Vagina (tissue), 2 donors: ENCODE measurements around the gene ANXA6. TPM values are rescaled to one million over a fixed set of nuclear protein-coding genes. Genes with fewer than 3 reads are reported as not detected.

Experiments
- DNase-seq, 2 donors: peaks; one replicate each; pipeline ENCODE4 v3.0.0-alpha.2; 2017; ENCODE audit errors: extremely low spot score in 2 of 2
- H3K27ac ChIP-seq: fragments of 200-600 bp; sonication (generic); one replicate; pipeline ENCODE4 v1.5.1; 2019
- H3K27me3 ChIP-seq: fragments of 200-600 bp; sonication (generic); one replicate; pipeline ENCODE4 v1.5.1; 2019
- H3K36me3 ChIP-seq, 2 donors: fragments of 200-600 bp; sonication (generic); one replicate each; pipeline ENCODE4 v1.5.1; 2017 to 2019
- H3K4me1 ChIP-seq: fragments of 200-600 bp; sonication (generic); one replicate; pipeline ENCODE4 v1.5.1; 2019
- H3K4me3 ChIP-seq, 2 donors: fragments of 200-600 bp; sonication (generic); 1 replicate in 1 of 2; 2 replicates in 1 of 2; pipeline ENCODE4 v1.5.1; 2016 to 2019
- H3K9me3 ChIP-seq: fragments of 200-600 bp; sonication (generic); one replicate; pipeline ENCODE4 v1.5.1; 2019
- POLR2A ChIP-seq, 2 donors: fragments of 450-650 bp; IDR thresholded peaks; one replicate each; pipeline ENCODE4 v1.6.1; 2017; ENCODE audit warnings: antibody characterized with exemption in 2 of 2, mild to moderate bottlenecking in 2 of 2, moderate library complexity in 2 of 2
- POLR2AphosphoS5 ChIP-seq, 2 donors: sonication (generic); formaldehyde crosslinking; IDR thresholded peaks; one replicate each; pipeline ENCODE4 v1.9.0; 2017; ENCODE audit warnings: antibody characterized with exemption in 2 of 2, mild to moderate bottlenecking in 2 of 2, low read depth in 1 of 2; ENCODE audit not compliant: insufficient read depth in 1 of 2
- intact Hi-C: fragments of 100-400 bp; cut with DNase I; formaldehyde crosslinking; loops from one replicate; pipeline ENCODE4 v1.15.1; 2023
- total RNA-seq: library from RNA; depleted of rRNA; stranded (reverse); fragments of >200 nt; gene quantifications from one replicate; pipeline ENCODE4 v1.2.3, GENCODE V29; 2016
- TF ChIP-seq, protein P1 (sequence below), 3 experiments: fragments of 450-650 bp in 2 of 3; fragments of 200-600 bp in 1 of 3; sonication (generic) in 1 of 3; IDR thresholded peaks; one replicate each; pipeline ENCODE4 v1.5.1; 2017 to 2019; ENCODE audit warnings: antibody characterized with exemption in 3 of 3, mild to moderate bottlenecking in 2 of 3, moderate library complexity in 2 of 3

The ANXA6 gene
- total RNA-seq, 1 donor from 2014 or later: 190 TPM

DNA sequence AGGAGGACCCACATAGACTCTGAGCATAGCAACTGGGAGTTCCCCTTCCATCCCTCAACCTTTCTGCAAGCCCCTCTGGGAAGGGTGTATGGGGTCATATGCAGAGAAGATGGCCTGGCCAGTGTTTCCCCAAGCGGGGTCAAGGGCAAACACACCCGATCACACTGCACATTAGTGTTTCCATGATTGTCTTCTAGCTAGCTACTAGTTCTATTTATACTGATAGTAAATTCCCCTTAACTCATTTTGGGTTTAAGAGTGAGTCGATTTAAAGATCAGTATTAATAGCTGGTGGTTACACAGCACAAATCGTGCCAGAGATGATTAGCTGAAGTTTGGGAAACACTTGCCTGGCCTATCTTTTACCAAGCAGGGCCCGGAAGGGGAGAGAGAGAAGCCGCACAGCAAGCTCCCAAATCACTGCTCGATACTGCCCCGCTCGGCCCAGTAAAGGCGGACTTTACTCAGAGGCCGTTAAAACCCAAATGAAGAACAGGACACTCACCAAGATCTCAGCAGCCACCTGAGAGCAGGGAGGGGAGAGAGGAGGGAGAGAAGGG lies 47.4 kb downstream of the ANXA6 start:
- Histone ChIP-seq H3K27ac (no peak overlapping the region), H3K4me1 (peaks cover 20% of the 10 kb centered on the region), H3K36me3 (peaks cover 0 to 16% of the 10 kb centered on the region in 2 donors), H3K4me3 (no peak overlapping the region), H3K27me3 (no peaks in the 10 kb centered on the region), H3K9me3 (no peaks in the 10 kb centered on the region)
- TF ChIP-seq POLR2AphosphoS5 (IDR thresholded peaks at IDR 0.05; ENCODE audit: insufficient read depth in 1 of 2, low read depth in 1 of 2): no peak
- no peak for TF ChIP-seq POLR2A (IDR thresholded peaks at IDR 0.05)
- TF ChIP-seq, protein P1, sequence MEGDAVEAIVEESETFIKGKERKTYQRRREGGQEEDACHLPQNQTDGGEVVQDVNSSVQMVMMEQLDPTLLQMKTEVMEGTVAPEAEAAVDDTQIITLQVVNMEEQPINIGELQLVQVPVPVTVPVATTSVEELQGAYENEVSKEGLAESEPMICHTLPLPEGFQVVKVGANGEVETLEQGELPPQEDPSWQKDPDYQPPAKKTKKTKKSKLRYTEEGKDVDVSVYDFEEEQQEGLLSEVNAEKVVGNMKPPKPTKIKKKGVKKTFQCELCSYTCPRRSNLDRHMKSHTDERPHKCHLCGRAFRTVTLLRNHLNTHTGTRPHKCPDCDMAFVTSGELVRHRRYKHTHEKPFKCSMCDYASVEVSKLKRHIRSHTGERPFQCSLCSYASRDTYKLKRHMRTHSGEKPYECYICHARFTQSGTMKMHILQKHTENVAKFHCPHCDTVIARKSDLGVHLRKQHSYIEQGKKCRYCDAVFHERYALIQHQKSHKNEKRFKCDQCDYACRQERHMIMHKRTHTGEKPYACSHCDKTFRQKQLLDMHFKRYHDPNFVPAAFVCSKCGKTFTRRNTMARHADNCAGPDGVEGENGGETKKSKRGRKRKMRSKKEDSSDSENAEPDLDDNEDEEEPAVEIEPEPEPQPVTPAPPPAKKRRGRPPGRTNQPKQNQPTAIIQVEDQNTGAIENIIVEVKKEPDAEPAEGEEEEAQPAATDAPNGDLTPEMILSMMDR (IDR thresholded peaks at IDR 0.05): no peak
- intact Hi-C loops: no loop called here
- DNase-seq: no peak

- peaks cover 0 to 12% of the 10 kb centered on the region in 2 donors for H3K36me3 ChIP-seq
- H3K4me1 ChIP-seq: peaks cover 30% of the 10 kb centered on the region
- peak overlapping the region; percentile 64 for H3K27ac ChIP-seq
These were observed 49.0 kb downstream of the ANXA6 start for GRCh38 chr5:151108566-151108965.

DNA sequence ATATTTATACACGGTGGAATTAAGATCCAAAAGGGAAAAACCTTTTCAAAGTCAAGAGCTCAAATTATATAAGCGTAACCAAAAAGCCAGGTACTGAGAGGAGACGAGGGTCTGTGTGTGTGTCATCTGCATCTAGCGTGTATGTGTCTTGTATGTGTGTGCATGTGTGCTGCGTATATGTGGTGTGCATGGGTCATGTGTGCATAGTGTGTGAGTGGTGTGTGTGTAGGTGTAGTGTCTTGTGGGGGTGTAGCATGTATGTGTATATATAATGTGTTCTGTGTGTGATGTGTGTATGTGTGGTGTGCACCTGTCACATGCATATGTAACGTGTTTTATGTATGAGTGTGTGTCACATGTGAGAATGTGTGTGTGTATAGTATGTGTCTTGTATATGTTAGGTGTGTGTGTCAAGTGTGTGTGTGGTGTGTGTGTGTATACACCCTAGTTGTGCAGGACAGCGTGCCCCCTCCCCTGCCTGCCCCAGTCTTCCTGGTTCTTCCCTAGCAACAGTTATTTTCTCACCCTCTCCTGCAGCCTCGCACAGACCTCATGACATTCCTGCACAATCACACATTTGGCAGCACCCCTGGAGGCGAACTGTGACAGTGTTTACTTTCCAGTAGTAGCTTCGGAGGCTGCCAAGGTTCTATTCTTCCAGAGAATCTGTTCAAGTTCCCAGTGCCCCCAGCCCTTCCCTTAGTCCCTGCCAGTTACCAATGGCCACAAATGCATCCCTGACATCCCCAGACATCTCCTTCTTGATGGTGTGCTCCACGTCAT lies 49.6 kb downstream of the ANXA6 start:
- no peak overlapping the region for H3K4me3 ChIP-seq
- peaks cover 30% of the 10 kb centered on the region for H3K4me1 ChIP-seq
- TF ChIP-seq, protein P1 (IDR thresholded peaks at IDR 0.05): no peak
- TF ChIP-seq POLR2A (IDR thresholded peaks at IDR 0.05) (no peak), POLR2AphosphoS5 (IDR thresholded peaks at IDR 0.05; ENCODE audit: insufficient read depth in 1 of 2, low read depth in 1 of 2) (peak in 1 of 2 donors; percentile 15)
- peaks cover 0 to 12% of the 10 kb centered on the region in 2 donors for H3K36me3 ChIP-seq
- intact Hi-C loops: loop anchor here (5.0 kb wide), 1 partner anchor 101 kb away; no protein-coding TSS in a partner anchor
- peak overlapping the region; percentile 64 for H3K27ac ChIP-seq
- H3K27me3 ChIP-seq: no peaks in the 10 kb centered on the region
- H3K9me3 ChIP-seq: no peaks in the 10 kb centered on the region
- no peak for DNase-seq

More at GRCh38 chr5:151108566-151108965, 49.0 kb downstream of the ANXA6 start:
- intact Hi-C loops: loop anchor here (5.0 kb wide), 1 partner anchor 101 kb away; no protein-coding TSS in a partner anchor
- no peaks in the 10 kb centered on the region for H3K27me3 ChIP-seq
- H3K9me3 ChIP-seq: no peaks in the 10 kb centered on the region
- TF ChIP-seq, protein P1 (IDR thresholded peaks at IDR 0.05): no peak
- TF ChIP-seq POLR2A (IDR thresholded peaks at IDR 0.05): no peak
- no peak for TF ChIP-seq POLR2AphosphoS5 (IDR thresholded peaks at IDR 0.05; ENCODE audit: insufficient read depth in 1 of 2, low read depth in 1 of 2)
- no peak overlapping the region for H3K4me3 ChIP-seq
- DNase-seq: no peak

GRCh38 chr5:151107084-151107483 lies 50.5 kb downstream of the ANXA6 start:
- H3K4me1 ChIP-seq: peaks cover 30% of the 10 kb centered on the region
- peak overlapping the region; percentile 64 for H3K27ac ChIP-seq
- no peaks in the 10 kb centered on the region for H3K9me3 ChIP-seq
- H3K4me3 ChIP-seq: no peak overlapping the region
- no peak for DNase-seq
- TF ChIP-seq POLR2A (IDR thresholded peaks at IDR 0.05): no peak
- no peak for TF ChIP-seq POLR2AphosphoS5 (IDR thresholded peaks at IDR 0.05; ENCODE audit: insufficient read depth in 1 of 2, low read depth in 1 of 2)
- TF ChIP-seq, protein P1 (IDR thresholded peaks at IDR 0.05): no peak
- intact Hi-C loops: loop anchor here (5.0 kb wide), 1 partner anchor 100 kb away; no protein-coding TSS in a partner anchor
- no peaks in the 10 kb centered on the region for H3K27me3 ChIP-seq
- peaks cover 0 to 12% of the 10 kb centered on the region in 2 donors for H3K36me3 ChIP-seq
